Measurements from ENCODE around the gene SPATA13. TPM values are rescaled to one million over a fixed set of nuclear protein-coding genes. Genes with fewer than 3 reads are reported as not detected.

Gene SPATA13
- total and polyA plus RNA-seq, 2 donors from 2014 or later = 12.3 to 69.2 TPM

- no peak for TF ChIP-seq CTCF (IDR thresholded peaks at IDR 0.05; ENCODE audit: borderline replicate concordance, extremely low read depth, insufficient read depth)
- H3K4me3 ChIP-seq (ENCODE audit: low read length in 3 of 3) = no peak overlapping the region
- no peak overlapping the region for H3K9ac ChIP-seq (ENCODE audit: low read length in 3 of 3)
- DNase-seq (no peak), FAIRE-seq (no peak)
- intact Hi-C loops (cut with DNase I) = no loop called here
- H3K4me1 ChIP-seq (ENCODE audit: control insufficient read depth in 2 of 3, insufficient read depth in 2 of 3, low read depth in 1 of 3, low read length in 3 of 3) = no peaks in the 10 kb centered on the region
- H3K27me3 ChIP-seq (ENCODE audit: control insufficient read depth, insufficient read depth, low read length) = no peaks in the 10 kb centered on the region
- no peak overlapping the region for H3K27ac ChIP-seq (ENCODE audit: low read depth in 2 of 2, low read length in 2 of 2)
- no peaks in the 10 kb centered on the region for H3K9me3 ChIP-seq (ENCODE audit: control insufficient read depth in 2 of 3, insufficient read depth in 1 of 3, low read length in 3 of 3)
- peaks cover 9 to 67% (median 62%) of the 10 kb centered on the region in 3 donors for H3K36me3 ChIP-seq (ENCODE audit: control insufficient read depth in 2 of 3, insufficient read depth in 3 of 3, low read length in 3 of 3)
Measured at GRCh38 chr13:24299488-24300114, 139.1 kb downstream of the SPATA13 start.

- intact Hi-C loops (cut with DNase I) = no loop called here
- H3K27ac ChIP-seq (ENCODE audit: low read depth in 2 of 2, low read length in 2 of 2) = no peak overlapping the region
- H3K27me3 ChIP-seq (ENCODE audit: control insufficient read depth, insufficient read depth, low read length) = no peaks in the 10 kb centered on the region
- peaks cover 7 to 70% (median 54%) of the 10 kb centered on the region in 3 donors for H3K36me3 ChIP-seq (ENCODE audit: control insufficient read depth in 2 of 3, insufficient read depth in 3 of 3, low read length in 3 of 3)
- H3K4me1 ChIP-seq (ENCODE audit: control insufficient read depth in 2 of 3, insufficient read depth in 2 of 3, low read depth in 1 of 3, low read length in 3 of 3) = no peaks in the 10 kb centered on the region
- no peaks in the 10 kb centered on the region for H3K9me3 ChIP-seq (ENCODE audit: control insufficient read depth in 2 of 3, insufficient read depth in 1 of 3, low read length in 3 of 3)
- no peak overlapping the region for H3K9ac ChIP-seq (ENCODE audit: low read length in 3 of 3)
- TF ChIP-seq CTCF (IDR thresholded peaks at IDR 0.05; ENCODE audit: borderline replicate concordance, extremely low read depth, insufficient read depth) = no peak
- FAIRE-seq (no peak), DNase-seq (no peak)
- H3K4me3 ChIP-seq (ENCODE audit: low read length in 3 of 3) = no peak overlapping the region
Measured at GRCh38 chr13:24301434-24301833, 140.9 kb downstream of the SPATA13 start.

GRCh38 chr13:24301911-24302310 is 141.4 kb downstream of the SPATA13 start:
- Histone ChIP-seq H3K4me3 (ENCODE audit: low read length in 3 of 3) (no peak overlapping the region), H3K9me3 (ENCODE audit: control insufficient read depth in 2 of 3, insufficient read depth in 1 of 3, low read length in 3 of 3) (no peaks in the 10 kb centered on the region), H3K9ac (ENCODE audit: low read length in 3 of 3) (no peak overlapping the region), H3K27me3 (ENCODE audit: control insufficient read depth, insufficient read depth, low read length) (no peaks in the 10 kb centered on the region), H3K4me1 (ENCODE audit: control insufficient read depth in 2 of 3, insufficient read depth in 2 of 3, low read depth in 1 of 3, low read length in 3 of 3) (no peaks in the 10 kb centered on the region), H3K36me3 (ENCODE audit: control insufficient read depth in 2 of 3, insufficient read depth in 3 of 3, low read length in 3 of 3) (peaks cover 7 to 65% (median 54%) of the 10 kb centered on the region in 3 donors), H3K27ac (ENCODE audit: low read depth in 2 of 2, low read length in 2 of 2) (no peak overlapping the region)
- TF ChIP-seq CTCF (IDR thresholded peaks at IDR 0.05; ENCODE audit: borderline replicate concordance, extremely low read depth, insufficient read depth) = no peak
- no peak for FAIRE-seq
- intact Hi-C loops (cut with DNase I) = no loop called here
- no peak for DNase-seq

DNA sequence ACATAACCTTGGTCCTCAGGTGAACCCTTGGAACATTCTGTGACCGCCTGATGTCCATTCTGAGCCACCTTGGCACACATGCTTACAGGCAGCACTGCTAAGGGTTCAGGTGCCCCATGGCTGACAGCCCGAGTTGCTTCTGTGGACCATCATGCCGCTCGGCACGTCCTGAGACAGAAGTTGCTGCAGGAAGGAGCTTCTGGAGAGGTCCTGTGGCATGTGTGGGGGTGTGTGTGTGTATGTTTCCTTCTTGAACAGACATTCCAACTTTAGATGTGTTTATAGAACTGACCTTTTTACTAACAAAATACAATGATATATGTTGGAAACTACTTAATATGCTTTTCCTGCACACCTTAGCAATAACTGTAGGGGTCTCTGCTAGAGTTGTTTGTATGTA is 144.1 kb downstream of the SPATA13 start:
- H3K9ac ChIP-seq (ENCODE audit: low read length in 3 of 3) = no peak overlapping the region
- H3K27ac ChIP-seq (ENCODE audit: low read depth in 2 of 2, low read length in 2 of 2) = no peak overlapping the region
- no peaks in the 10 kb centered on the region for H3K9me3 ChIP-seq (ENCODE audit: control insufficient read depth in 2 of 3, insufficient read depth in 1 of 3, low read length in 3 of 3)
- no peaks in the 10 kb centered on the region for H3K4me1 ChIP-seq (ENCODE audit: control insufficient read depth in 2 of 3, insufficient read depth in 2 of 3, low read depth in 1 of 3, low read length in 3 of 3)
- FAIRE-seq (no peak), DNase-seq (no peak)
- no peak for TF ChIP-seq CTCF (IDR thresholded peaks at IDR 0.05; ENCODE audit: borderline replicate concordance, extremely low read depth, insufficient read depth)
- no peak overlapping the region for H3K4me3 ChIP-seq (ENCODE audit: low read length in 3 of 3)
- H3K27me3 ChIP-seq (ENCODE audit: control insufficient read depth, insufficient read depth, low read length) = no peaks in the 10 kb centered on the region
- intact Hi-C loops (cut with DNase I) = no loop called here
- H3K36me3 ChIP-seq (ENCODE audit: control insufficient read depth in 2 of 3, insufficient read depth in 3 of 3, low read length in 3 of 3) = peaks cover 5 to 51% (median 31%) of the 10 kb centered on the region in 3 donors

Measured in kidney (tissue), 14 donors.